HuH-7 (cell line): ENCODE results near the gene PDZD7.

ENCODE experiments used
- DNase-seq: peaks from one replicate; pipeline ENCODE4 v3.0.0; 2011; ENCODE audit warnings: low spot score

The PDZD7 gene

GRCh38 chr10:101000915-101001658 is 29.8 kb downstream of the PDZD7 start:
- DNase-seq, result no peak

GRCh38 chr10:101000127-101000914 is 30.6 kb downstream of the PDZD7 start:
- no peak for DNase-seq

- no peak for DNase-seq
Measured at GRCh38 chr10:100999742-101000126, 31.2 kb downstream of the PDZD7 start, which contains the start of gene LZTS2. Gene LZTS2 (plus strand): TSS chr10:100999808. CDS start chr10:101002539, 2,731 bp downstream.

GRCh38 chr10:100998991-100999741 is 31.8 kb downstream of the PDZD7 start:
- peak; percentile 88 for DNase-seq

GRCh38 chr10:100998183-100998990 is 32.5 kb downstream of the PDZD7 start:
- peak; percentile 91 for DNase-seq

- DNase-seq, result peak; percentile 89
Measured at GRCh38 chr10:100997360-100998182, 33.4 kb downstream of the PDZD7 start.

GRCh38 chr10:100996678-100997359 is 34.1 kb downstream of the PDZD7 start:
- DNase-seq, result peak; percentile 77

- DNase-seq, result no peak
Measured at GRCh38 chr10:100995181-100995580, 35.7 kb downstream of the PDZD7 start.

DNA sequence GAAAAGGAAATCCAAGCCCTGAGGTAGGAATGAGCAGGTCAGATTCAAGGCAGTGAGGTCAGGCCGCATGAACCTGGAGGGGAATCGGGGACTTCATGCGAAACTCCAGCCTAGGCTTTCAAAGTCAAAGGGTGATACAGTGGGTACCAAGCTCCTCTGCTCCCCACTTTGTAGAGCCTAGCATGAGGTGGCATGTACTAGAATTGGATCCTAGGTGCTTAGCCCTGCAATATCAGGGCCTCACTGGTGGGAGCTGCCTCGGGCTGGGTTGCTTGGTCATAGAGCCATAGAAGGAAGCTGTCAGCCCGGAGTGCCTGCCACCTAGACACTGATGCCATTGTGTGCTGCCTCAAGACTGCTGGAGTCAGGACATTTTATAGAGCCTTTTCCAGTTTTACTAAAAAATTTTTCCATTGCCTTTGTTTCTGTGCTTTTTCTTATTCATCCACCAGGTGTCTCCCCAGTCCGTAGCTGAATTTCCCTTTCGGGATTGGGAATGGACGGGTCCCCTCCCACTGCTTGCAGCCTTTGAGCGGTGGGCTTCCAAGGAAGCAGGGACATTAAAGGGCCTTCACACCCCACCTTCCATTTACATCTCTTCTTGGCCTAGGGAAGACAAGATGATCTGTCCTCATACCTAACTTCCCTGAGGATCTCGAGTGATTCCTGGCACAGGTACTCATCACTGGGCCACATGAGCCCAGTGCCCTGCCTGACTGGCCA is 36.8 kb downstream of the PDZD7 start:
- DNase-seq, result peak; percentile 62

- no peak for DNase-seq
Measured at GRCh38 chr10:100989088-100989487, 41.8 kb downstream of the PDZD7 start.

DNA sequence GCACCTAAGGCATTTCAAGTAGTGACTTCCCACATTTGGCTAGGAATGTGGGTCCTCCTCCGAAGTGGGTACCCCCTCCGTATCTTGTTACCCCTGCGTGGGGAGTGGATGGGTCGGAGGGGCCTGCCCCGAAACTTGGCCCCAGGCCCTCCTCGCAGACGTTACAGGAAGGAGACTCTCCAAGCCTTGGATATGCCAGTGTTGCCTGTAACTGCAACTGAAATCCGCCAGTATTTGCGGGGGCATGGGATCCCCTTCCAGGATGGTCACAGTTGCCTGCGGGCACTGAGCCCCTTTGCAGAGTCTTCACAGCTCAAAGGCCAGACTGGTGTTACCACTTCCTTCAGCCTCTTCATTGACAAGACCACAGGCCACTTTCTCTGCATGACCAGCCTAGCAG is 42.8 kb downstream of the PDZD7 start:
- no peak for DNase-seq

DNA sequence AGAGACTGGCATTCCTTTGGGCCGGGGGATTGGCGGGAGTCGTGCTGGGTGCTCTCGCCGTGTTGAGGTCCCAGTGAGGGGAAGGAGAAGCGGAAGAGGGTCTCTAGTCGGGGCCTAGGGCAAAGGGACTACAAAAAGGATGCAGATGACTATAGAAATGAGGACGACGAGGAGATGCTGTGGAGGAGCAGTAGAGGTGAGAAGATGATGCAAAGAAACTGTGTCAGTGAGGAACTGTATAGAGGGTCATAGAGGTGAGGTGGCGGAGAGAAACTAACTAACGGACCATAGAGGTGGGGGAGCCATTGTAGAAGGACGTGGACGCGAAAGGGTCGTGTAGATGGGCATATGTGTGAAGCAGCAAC is 43.3 kb downstream of the PDZD7 start:
- no peak for DNase-seq

- DNase-seq, result peak; percentile 88
Measured at GRCh38 chr10:100986952-100987684, 43.8 kb downstream of the PDZD7 start, which contains the start of the genes MRPL43 and TWNK. Gene MRPL43 (minus strand): TSS chr10:100987497. CDS start chr10:100987443, 54 bp downstream. Gene TWNK (plus strand): TSS chr10:100987543. CDS start chr10:100988211, 668 bp downstream.

DNA sequence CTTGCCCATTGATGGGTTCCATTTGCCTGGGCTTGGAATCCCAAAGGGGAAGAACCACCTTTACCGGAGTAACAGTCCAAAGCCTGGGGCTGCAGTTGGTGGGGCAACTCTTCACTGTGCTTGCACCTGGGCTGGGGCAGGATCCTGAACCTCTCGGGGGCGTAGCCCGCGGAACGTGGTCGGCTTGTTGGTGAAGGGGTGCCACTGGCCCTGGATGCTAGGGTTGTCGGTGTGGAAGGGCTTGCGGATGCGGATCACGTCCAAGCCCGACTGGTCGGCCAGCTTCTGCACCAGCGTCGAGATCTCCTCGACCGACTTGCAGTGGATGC is 44.3 kb downstream of the PDZD7 start:
- DNase-seq, result no peak

DNA sequence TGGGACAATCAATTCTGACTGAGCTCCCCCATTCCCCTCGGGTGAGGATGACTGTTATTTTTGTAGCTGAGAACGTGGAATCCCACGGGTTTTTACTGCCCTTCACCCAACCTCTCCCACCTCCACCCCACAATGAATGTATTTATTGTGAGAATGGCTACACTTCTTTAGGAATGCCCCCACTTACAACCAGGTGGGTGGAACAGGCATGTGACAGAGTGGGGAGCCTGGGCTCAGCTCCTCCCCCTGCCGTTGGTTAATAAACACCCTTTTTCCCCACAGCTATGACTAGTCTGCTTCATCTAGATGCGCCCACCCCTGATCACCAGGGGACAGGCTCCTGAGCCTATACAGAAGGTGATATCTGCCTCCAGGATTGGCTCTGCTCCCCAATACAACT is 45.6 kb downstream of the PDZD7 start:
- DNase-seq, result no peak

- DNase-seq, result no peak
Measured at GRCh38 chr10:100984672-100985177, 46.2 kb downstream of the PDZD7 start.

GRCh38 chr10:100983868-100984671 is 46.9 kb downstream of the PDZD7 start:
- no peak for DNase-seq
